Medulla oblongata (tissue), 1 donor: ENCODE measurements around the gene HTR4.
"Not testable (repeated sequence)": the region's sequence is repeated elsewhere in the genome, so short reads cannot be mapped to it uniquely, and the experiment has no call there.

Experiments
- DNase-seq: peaks from one replicate; pipeline ENCODE4 v3.0.0-alpha.2; 2015; ENCODE audit errors: extremely low spot score

Gene HTR4

DNA sequence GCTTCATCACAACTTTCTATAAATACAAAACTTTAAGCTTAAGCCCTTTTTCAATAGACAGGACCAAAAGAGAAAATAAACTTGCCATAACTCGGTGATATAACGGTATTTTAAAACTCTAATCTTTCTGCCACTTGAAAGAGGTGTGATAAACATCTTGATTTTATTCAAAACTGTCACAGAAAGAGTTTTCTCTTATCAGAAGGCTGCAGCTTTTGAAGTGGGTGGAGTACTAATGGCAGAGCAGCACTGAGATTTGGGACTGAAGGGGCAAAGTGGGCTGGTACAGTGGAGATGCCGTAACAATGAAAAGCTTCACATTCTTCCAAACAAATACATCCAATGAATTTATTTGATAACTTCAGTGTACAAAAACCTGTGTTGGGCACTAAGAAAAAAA, 178.0 kb downstream of the HTR4 start:
- DNase-seq: no peak

- DNase-seq: no peak
These were observed 180.3 kb downstream of the HTR4 start for GRCh38 chr5:148474025-148474511.

DNA sequence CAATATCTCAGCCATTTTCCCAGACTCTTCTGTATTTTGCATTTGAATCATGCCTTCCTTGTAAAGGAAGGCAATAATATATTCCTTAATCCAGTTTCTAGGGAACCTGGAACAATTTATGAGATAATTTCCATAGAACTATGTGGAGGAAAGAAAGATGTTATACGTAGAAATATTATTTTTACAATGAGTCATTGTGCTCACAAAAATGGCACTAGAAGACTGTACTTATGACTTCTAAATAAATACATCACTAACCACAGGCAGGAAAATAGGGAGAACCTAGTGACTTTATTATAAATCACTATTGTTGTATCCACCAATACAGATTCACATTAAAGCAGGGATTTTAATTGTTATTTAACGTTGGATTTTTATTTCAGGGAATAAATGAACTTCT, 182.9 kb downstream of the HTR4 start:
- no peak for DNase-seq

DNA sequence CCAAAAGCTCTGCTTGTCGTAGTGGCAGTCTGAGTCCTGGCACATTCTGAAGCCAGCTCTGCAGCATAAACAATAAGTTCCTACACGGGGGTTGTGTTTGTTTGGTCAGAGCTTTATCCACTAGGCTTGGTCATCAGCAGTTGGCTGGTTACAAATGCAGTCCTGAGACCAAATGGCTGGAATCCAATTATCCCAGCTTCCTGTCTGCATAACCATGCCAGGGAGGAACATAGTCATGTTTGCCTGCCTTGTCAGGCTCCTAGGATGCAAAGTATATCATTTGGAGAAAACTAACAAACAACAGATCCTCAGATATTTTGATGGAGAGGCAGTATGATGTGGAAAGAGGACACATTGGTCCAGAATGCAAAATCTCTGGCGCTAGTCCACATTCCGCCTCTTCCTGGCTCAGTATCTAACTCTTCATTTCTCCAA, 184.8 kb downstream of the HTR4 start:
- peak; percentile 73 for DNase-seq

- DNase-seq: not testable (repeated sequence)
These were observed 185.6 kb downstream of the HTR4 start for GRCh38 chr5:148468746-148469145.

DNA sequence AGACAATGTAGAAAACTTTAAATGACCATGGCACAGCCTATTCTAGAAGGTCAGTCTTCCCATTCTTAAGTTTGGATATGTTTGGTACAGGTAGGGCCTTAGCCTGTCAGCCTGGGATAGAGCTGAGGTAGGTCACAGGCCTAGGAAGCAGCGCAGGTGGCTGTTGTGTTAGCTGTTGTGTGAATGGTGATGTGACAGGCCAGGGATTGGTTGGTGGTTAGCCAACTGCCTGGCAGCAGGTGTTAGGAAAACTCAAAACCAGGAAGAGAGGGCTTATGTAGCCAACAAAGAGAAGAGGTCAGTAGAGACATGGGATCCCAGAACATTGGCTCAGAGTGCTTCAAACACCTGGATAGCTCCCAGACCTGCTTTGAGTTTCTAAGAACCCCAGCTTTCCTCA, 186.4 kb downstream of the HTR4 start:
- DNase-seq: no peak

DNA sequence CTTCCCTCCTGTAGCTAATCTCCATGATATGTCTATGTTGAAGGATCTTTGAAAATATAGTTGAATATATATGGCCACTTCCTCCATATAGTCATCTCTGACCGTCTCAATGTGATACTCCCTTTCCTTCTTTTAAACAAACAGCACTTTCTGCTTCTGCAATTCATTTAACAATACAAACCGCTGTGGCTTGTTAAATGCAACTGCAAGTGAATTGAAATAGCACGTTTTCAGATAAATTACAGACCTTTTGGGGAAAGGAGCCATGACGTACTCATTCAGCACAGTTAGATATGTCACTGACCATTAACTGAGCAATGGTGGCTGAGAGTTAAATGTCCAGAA, 188.1 kb downstream of the HTR4 start:
- peak; percentile 7 for DNase-seq

- DNase-seq: peak; percentile 48
These were observed 188.7 kb downstream of the HTR4 start for GRCh38 chr5:148465381-148466235.

- no peak for DNase-seq
These were observed 194.7 kb downstream of the HTR4 start for GRCh38 chr5:148459669-148460068.

DNA sequence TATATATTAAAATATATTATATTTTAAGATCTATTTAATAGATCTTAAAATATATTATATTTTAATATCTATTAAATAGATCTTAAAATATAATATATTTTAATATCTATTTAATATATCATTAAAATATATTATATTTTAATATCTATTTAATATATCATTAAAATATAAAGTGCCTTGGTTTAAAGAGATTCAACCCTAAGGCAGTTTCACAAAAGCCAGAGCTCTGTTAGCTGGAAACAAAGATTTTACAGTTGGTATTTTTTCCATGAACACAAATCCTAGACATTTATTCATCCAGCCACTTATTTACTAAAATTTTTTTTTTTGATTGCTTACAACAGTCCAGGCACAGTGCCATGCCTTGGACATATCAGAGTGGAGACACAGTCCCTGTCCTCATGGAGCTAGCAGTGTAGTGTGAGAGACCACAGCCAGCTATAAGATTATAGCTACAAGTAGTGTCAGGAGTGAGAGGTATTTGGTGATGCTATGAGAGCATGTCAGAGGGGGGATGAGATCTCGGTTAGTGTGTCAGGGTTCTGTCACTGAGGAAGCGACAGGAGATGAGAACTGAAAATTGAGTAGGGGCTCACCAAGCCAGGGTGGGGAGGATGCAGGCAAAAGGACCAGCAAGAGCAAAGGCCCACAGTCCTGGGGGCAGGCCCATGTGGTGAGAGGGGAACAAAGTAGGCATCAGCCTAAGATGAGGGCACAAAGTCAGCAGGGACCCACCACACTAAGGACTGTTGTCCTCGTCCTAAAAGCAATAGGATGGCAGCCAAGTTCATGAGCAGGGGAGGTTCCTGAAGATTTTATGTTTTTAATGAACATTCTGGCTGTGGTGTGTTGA, 196.1 kb downstream of the HTR4 start:
- no peak for DNase-seq

DNA sequence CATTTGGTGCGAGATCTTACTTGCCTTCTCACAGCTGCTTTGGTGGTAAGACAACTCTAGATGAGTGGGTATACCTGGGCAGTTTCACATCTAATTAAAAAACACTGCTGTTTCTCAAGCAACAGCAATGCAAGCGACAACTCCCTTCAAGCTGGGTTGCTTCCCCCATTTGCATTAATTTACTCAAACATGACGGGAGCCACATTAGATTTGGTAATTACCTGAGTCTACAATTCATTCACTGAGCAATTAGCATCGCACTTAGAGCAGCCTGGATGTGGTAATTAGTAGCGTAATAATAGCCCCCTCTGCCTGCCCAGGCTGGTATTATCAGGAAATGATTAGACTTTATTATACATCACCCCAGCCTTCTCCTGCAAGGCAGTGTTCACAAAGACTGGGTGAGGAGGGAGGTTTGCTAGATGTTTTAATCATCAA, 197.1 kb downstream of the HTR4 start:
- no peak for DNase-seq

DNA sequence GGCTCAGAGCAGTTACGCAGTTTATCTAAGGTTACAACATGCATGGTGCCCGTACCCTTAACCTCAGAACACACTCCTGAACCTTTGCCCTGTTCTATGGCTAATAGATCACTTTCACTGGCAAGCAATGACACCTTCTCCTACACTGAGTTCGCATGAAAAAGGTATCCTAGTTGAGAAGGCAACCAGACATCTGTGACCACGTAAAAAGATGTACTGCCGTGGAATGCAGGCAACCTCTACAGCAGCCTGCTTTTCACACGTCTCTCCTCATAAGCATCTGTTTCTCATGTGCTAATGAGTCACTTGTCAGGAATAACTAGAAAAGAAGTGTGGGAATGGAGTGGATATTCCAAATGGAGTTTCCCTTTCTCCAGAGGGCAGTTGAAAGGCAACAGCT, 199.1 kb downstream of the HTR4 start:
- no peak for DNase-seq

DNA sequence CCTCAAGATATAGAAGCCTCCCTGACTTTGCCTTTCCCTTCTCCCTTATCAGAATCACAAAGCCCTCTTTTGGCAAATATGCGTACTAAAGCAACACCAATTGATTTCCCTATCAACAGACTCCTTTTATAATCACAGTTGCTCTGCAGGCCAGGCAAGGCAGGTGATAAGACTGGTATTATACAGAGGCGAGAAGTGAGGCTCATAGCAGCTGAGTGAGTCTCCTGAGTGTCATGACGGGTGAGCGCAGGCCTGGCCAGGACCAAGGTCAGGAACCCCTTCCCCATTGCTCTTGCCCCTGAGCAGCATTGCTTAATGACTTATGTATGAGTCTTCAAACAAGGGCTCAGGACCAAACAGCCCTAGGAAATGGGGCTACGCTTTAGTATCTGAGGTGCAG, 199.8 kb downstream of the HTR4 start:
- no peak for DNase-seq

DNA sequence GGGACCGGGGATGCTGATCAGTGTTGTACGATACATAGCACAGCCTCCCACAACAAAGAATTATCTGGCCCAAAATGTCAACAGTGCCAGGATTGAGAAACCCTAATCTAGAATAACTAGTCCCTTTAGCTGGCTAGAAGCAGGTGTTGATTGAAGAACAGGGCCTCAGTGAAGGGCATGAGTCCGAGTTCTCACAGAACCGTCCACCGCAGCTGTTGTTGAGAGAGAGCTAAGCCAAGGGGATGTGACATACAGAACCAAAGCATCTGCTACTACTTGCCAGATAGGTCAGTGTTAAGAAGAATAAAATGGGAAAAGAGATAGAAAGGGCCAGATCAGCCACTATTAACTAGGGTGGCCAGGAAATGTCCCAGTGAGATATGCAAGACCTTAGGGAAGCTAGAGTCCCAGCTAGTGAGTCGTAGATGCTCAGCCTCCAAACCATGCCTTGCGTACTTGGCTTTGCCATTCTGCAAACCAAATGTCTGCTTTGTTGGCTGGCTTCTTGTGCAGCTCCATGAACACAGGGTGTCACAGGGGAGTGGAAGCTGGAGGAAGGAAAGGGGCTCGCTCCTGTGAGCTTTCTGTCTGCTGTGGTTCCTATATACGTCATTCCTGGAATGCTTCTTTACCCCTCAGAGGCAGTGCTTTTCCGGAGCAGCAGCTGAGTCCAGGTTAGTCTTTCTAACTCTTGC, 201.7 kb downstream of the HTR4 start:
- DNase-seq: no peak

DNA sequence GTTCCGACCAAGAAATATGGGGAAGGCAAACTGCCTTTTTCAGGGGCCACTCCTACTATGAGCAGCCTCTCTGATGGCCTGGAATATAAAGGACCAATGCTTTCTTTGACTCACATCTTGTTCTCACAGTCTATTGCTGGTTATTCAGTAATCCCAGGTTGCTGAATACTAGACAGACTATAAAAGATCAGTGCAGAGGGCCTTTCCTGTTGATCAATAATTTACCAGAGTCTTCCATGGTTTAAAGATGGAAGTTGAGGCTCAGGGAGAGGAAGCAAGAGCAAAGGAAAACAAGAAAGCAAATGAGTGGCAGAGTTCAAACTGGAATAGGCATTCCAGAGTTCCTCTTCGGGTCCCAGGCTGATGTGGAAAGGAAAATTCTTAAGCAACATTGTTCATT, 207.7 kb downstream of the HTR4 start:
- no peak for DNase-seq

DNA sequence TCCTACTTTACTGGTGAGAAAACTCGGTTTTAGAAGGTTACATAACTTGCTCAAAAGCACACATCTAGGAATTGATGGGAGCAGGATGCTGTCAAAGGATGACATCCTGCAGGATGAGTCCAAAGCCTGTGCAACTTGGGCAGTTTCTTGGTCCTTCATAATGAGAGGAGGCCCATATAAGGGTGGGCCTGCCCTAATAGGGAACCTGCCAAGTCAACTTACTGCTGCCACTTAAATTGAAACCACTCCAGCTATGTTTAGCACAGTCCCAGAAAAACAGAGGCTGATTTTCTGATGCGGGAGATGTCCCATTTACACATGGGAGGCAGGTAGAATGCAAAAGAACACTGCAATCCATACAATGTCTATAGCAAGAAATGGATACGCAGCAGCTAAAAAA, 208.7 kb downstream of the HTR4 start:
- no peak for DNase-seq

DNA sequence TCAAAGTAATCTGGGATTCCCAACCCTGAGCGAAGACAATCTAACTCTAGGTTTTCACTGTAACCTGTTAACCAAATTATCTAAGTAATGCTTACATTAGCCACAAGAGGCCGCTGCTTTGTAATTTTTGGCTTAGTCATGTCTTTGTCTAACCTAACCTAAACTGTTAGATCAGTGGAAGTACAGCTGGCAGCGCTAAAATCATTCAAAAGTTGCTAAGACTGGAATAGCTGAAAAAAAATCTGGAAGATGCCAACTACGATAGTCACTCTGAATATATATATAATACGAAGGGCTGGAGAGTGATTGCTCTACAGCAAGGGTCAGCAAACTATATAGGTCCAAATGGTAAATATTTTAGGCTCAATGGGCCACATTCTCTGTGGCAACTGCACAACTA, 210.3 kb downstream of the HTR4 start:
- peak; percentile 89 for DNase-seq

GRCh38 chr5:148443241-148443640, 211.1 kb downstream of the HTR4 start:
- no peak for DNase-seq

DNA sequence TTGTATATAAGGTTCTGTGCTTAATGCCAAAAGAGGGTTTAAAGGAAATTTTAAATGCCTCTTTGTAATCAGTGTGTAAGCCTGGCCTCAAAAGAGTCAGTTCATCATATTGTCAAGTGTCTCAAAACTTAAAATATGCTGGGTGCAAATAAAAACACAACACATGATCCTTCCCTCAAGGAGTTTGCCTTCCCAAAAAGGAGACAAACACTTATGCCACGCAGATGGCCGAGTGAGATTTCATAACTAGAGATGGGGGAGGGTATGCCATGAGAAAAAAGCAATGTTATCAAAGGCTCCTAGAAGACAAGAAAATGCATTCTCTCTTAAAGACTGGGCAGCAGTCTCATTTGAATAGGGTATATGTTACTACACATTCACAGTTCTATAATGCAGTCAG, 215.4 kb downstream of the HTR4 start:
- DNase-seq: no peak

DNA sequence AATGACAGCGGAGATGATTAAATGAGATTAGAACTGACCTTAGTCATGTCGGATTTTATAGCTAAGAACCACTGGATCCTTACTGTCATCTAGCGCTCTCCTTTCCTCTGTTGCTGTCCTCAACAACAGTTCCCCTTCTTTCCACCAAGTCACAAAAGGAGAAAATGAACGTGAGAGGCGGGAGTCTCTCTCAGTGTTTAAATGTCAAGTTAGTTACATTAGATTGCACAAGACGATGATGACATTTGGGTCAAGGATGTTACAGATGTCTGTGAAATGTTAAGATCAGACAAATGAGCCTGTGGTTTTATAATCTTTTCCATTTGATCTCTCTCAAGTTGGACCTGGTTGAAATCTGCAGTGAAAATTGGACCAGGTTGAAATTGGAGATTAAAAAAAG, 217.1 kb downstream of the HTR4 start:
- DNase-seq: no peak

DNA sequence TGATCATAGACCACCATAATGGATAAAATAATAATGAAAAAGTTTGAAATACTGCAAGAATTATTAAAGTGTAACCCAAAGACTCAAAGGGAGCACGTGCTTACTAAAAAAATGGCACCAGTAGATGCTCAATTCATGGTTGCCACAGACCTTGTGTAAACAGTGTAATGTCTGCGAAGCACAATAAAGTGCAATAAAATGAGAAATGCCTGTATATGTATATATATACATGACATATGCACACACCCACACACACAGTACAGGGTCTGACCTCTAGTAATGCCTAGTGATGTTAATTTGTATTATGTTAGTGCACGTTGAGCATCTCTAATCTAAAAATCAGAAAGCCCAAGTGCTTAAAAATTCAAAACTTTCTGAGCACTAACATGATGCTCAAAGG, 218.3 kb downstream of the HTR4 start:
- no peak for DNase-seq

GRCh38 chr5:148433826-148434225, 220.5 kb downstream of the HTR4 start:
- no peak for DNase-seq
